ENCODE results near the gene CCDC80.
"Not testable (repeated sequence)": the region's sequence is repeated elsewhere in the genome, so short reads cannot be mapped to it uniquely, and the experiment has no call there.

The CCDC80 gene

DNA sequence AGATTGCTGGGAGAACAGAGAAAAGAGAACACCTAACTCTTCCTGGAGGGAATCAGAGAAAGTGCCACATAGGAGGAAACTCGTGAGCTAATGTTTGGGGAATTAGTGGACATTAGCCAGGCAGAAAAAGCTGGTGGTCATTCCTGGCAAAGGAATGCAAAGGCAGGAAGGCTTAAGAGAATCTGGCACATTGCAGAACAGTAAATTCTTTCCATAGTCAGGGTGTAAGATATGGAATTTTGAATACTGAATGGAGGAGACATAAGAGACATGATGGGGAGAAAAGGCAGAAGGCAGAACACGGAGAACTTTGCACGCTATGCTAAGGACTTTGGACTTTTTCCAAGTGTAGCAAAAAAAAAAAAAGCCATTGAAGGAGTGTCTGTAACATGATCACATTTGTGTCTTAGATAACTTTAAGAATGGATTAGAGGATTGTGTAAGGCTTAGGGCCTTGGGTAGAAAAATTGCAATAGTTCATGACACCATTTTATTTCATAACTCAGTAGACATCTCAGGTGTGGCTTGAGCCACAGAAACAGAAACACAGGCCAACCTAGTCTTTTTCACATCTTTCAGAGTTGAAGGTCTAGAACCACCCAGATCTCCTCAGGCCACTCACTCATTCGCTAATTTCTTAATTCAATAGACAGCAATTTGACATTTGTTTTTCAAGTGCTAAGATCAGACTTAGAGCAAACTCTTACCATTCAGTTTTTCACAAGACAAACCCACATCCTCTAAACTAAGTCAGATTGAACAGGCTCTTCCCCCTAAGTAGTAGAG is 31.2 kb upstream of the CCDC80 start:
- H3F3A ChIP-seq (ENCODE audit: insufficient read depth, low read length), result no peaks in the 10 kb centered on the region
- no peak overlapping the region for H3K9ac ChIP-seq (ENCODE audit: low read length)
- no peaks in the 10 kb centered on the region for H3K9me3 ChIP-seq (ENCODE audit: low read length)
- no peak for TF ChIP-seq EZH2 (IDR thresholded peaks at IDR 0.05; ENCODE audit: borderline replicate concordance, low read length)
- TF ChIP-seq, protein P1, sequence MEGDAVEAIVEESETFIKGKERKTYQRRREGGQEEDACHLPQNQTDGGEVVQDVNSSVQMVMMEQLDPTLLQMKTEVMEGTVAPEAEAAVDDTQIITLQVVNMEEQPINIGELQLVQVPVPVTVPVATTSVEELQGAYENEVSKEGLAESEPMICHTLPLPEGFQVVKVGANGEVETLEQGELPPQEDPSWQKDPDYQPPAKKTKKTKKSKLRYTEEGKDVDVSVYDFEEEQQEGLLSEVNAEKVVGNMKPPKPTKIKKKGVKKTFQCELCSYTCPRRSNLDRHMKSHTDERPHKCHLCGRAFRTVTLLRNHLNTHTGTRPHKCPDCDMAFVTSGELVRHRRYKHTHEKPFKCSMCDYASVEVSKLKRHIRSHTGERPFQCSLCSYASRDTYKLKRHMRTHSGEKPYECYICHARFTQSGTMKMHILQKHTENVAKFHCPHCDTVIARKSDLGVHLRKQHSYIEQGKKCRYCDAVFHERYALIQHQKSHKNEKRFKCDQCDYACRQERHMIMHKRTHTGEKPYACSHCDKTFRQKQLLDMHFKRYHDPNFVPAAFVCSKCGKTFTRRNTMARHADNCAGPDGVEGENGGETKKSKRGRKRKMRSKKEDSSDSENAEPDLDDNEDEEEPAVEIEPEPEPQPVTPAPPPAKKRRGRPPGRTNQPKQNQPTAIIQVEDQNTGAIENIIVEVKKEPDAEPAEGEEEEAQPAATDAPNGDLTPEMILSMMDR (IDR thresholded peaks at IDR 0.05; ENCODE audit: low read length), result no peak
- no peak overlapping the region for H3K4me3 ChIP-seq (ENCODE audit: low read depth, low read length, poor library complexity, severe bottlenecking)
- H3K4me1 ChIP-seq (ENCODE audit: insufficient read depth, low read length, severe bottlenecking), result no peaks in the 10 kb centered on the region
- no peaks in the 10 kb centered on the region for H3K79me2 ChIP-seq (ENCODE audit: insufficient read depth, low read length)
- no peaks in the 10 kb centered on the region for H4K20me1 ChIP-seq (ENCODE audit: insufficient read depth, low read length)
- no peaks in the 10 kb centered on the region for H3K9me2 ChIP-seq (ENCODE audit: low read depth, low read length)
- no peaks in the 10 kb centered on the region; the same call in 1 of the 2 replicates for H3K27me3 ChIP-seq (ENCODE audit: insufficient read depth, low read length)
- H3K36me3 ChIP-seq (ENCODE audit: insufficient read depth, low read length), result no peaks in the 10 kb centered on the region
- H2AFZ ChIP-seq (ENCODE audit: low read length), result no peak overlapping the region
- no peak overlapping the region for H3K4me2 ChIP-seq (ENCODE audit: low read length)
- no peak overlapping the region for H3K27ac ChIP-seq (ENCODE audit: low read depth, low read length, poor library complexity, severe bottlenecking)

DNA sequence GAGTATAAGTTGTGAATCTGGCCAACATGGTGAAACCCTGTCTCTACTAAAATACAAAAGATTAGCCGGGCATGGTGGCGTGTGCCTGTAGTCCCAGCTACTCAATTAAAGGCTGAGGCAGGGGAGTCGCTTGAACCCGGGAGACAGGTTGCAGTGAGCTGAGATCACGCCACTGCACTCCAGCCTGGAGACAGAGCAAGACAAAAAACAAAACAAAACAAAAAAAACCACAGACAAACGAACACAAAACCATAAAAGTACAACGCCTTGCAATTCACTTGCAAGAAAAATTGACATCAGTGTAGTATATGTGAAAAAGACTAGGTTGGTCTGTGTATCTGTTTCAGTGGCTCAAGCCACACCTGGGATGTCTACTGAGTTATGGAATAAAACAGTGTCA is 29.9 kb upstream of the CCDC80 start:
- no peaks in the 10 kb centered on the region for H3K4me1 ChIP-seq (ENCODE audit: insufficient read depth, low read length, severe bottlenecking)
- no peaks in the 10 kb centered on the region; the same call in 1 of the 2 replicates for H3K27me3 ChIP-seq (ENCODE audit: insufficient read depth, low read length)
- H3K36me3 ChIP-seq (ENCODE audit: insufficient read depth, low read length), result no peaks in the 10 kb centered on the region
- H3K9ac ChIP-seq (ENCODE audit: low read length), result no peak overlapping the region
- H3K9me3 ChIP-seq (ENCODE audit: low read length), result no peaks in the 10 kb centered on the region
- H3K4me2 ChIP-seq (ENCODE audit: low read length), result no peak overlapping the region
- H2AFZ ChIP-seq (ENCODE audit: low read length), result no peak overlapping the region
- H3K4me3 ChIP-seq (ENCODE audit: low read depth, low read length, poor library complexity, severe bottlenecking), result no peak overlapping the region
- no peaks in the 10 kb centered on the region for H3F3A ChIP-seq (ENCODE audit: insufficient read depth, low read length)
- TF ChIP-seq, protein P1 (IDR thresholded peaks at IDR 0.05; ENCODE audit: low read length), result no peak
- no peak for TF ChIP-seq EZH2 (IDR thresholded peaks at IDR 0.05; ENCODE audit: borderline replicate concordance, low read length)
- H3K79me2 ChIP-seq (ENCODE audit: insufficient read depth, low read length), result no peaks in the 10 kb centered on the region
- no peaks in the 10 kb centered on the region for H4K20me1 ChIP-seq (ENCODE audit: insufficient read depth, low read length)
- H3K9me2 ChIP-seq (ENCODE audit: low read depth, low read length), result no peaks in the 10 kb centered on the region
- H3K27ac ChIP-seq (ENCODE audit: low read depth, low read length, poor library complexity, severe bottlenecking), result no peak overlapping the region

DNA sequence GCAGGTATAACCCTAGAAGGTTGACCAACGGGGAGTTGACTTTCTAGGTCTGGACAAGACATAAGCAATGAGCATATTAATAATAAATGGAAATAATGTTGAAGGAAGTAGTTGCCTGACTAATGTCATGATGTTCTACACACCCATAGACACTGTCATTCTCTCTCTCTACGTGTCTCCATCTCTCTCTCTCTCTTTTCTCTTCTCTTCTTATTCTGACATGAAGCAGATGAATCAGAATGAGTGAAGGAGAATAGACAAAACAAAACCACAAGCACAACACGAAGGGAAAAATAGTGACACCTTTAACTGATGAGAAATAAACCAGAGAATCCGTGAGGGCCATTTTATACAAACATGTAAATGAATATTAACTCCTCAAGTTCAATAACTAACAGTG is 26.7 kb upstream of the CCDC80 start:
- no peaks in the 10 kb centered on the region for H3K9me2 ChIP-seq (ENCODE audit: low read depth, low read length)
- H3K27ac ChIP-seq (ENCODE audit: low read depth, low read length, poor library complexity, severe bottlenecking), result no peak overlapping the region
- H3K9ac ChIP-seq (ENCODE audit: low read length), result no peak overlapping the region
- no peak overlapping the region for H2AFZ ChIP-seq (ENCODE audit: low read length)
- no peaks in the 10 kb centered on the region for H3K4me1 ChIP-seq (ENCODE audit: insufficient read depth, low read length, severe bottlenecking)
- H3K4me3 ChIP-seq (ENCODE audit: low read depth, low read length, poor library complexity, severe bottlenecking), result no peak overlapping the region
- no peaks in the 10 kb centered on the region for H3K79me2 ChIP-seq (ENCODE audit: insufficient read depth, low read length)
- no peaks in the 10 kb centered on the region for H3F3A ChIP-seq (ENCODE audit: insufficient read depth, low read length)
- H3K4me2 ChIP-seq (ENCODE audit: low read length), result no peak overlapping the region
- no peaks in the 10 kb centered on the region for H3K9me3 ChIP-seq (ENCODE audit: low read length)
- TF ChIP-seq, protein P1 (IDR thresholded peaks at IDR 0.05; ENCODE audit: low read length), result no peak
- TF ChIP-seq EZH2 (IDR thresholded peaks at IDR 0.05; ENCODE audit: borderline replicate concordance, low read length), result no peak
- no peaks in the 10 kb centered on the region; the same call in 1 of the 2 replicates for H3K27me3 ChIP-seq (ENCODE audit: insufficient read depth, low read length)
- no peaks in the 10 kb centered on the region for H4K20me1 ChIP-seq (ENCODE audit: insufficient read depth, low read length)
- H3K36me3 ChIP-seq (ENCODE audit: insufficient read depth, low read length), result no peaks in the 10 kb centered on the region

DNA sequence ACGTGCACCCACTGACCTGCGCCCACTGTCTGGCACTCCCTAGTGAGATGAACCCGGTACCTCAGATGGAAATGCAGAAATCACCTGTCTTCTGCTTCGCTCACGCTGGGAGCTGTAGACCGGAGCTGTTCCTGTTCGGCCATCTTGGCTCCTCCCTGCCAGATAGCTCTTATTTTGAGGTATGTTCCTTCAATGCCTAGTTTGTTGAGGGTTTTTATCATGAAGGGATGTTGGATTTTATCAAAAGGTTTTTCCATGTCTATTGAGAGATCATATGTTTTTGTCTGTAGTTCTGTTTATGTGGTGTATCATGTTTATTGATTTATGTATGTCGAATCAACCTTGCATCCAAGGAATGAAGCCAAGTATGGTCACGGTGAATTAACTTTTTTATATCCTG is 24.1 kb upstream of the CCDC80 start:
- not testable (repeated sequence) for H3K9me3 ChIP-seq (ENCODE audit: low read length); H3K36me3 ChIP-seq (ENCODE audit: insufficient read depth, low read length); H3K4me3 ChIP-seq (ENCODE audit: low read depth, low read length, poor library complexity, severe bottlenecking); H3F3A ChIP-seq (ENCODE audit: insufficient read depth, low read length); H3K27me3 ChIP-seq (ENCODE audit: insufficient read depth, low read length); H2AFZ ChIP-seq (ENCODE audit: low read length); H4K20me1 ChIP-seq (ENCODE audit: insufficient read depth, low read length); H3K4me1 ChIP-seq (ENCODE audit: insufficient read depth, low read length, severe bottlenecking); H3K27ac ChIP-seq (ENCODE audit: low read depth, low read length, poor library complexity, severe bottlenecking); H3K4me2 ChIP-seq (ENCODE audit: low read length); H3K9ac ChIP-seq (ENCODE audit: low read length); H3K9me2 ChIP-seq (ENCODE audit: low read depth, low read length); H3K79me2 ChIP-seq (ENCODE audit: insufficient read depth, low read length)

Measured in OCI-LY1 (cell line).